OCI-LY1 (cell line): ENCODE results near the gene FAM53A.

Experiments
- EZH2 ChIP-seq: fragments of 200-600 bp; sonication (generic), shearing (Covaris generic); IDR thresholded peaks from 2 replicates; pipeline ENCODE4 v1.8.0; 2017; ENCODE audit warnings: borderline replicate concordance, mixed run types, mild to moderate bottlenecking, antibody characterized with exemption, low read length, moderate library complexity, mixed read lengths
- TF ChIP-seq, protein P1 (sequence below): fragments of 200-600 bp; sonication (generic), shearing (Covaris generic); IDR thresholded peaks from 2 replicates; pipeline ENCODE4 v1.5.1; 2017; ENCODE audit warnings: mild to moderate bottlenecking, antibody characterized with exemption, low read length, moderate library complexity, mixed read lengths

DNA sequence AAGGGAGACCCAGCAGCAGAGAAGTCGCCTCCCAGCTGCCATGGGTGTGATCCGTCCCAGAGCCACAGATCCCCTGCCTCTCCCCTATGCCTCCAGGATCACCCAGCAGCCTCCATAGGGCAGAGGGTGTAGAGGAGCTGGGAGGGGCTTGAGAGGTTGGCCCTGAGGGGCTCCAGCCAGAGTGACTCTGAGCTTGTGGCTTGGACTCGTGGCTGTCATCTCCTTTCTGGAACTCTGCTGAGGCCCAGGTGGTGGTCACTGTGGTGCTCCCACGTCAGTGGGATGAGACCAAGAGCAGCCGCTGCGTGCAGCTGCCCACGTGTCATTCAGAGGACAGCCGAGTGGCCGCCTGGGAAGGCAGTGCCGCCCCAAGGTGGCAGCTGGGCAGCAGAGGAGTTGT is 41.4 kb upstream of the FAM53A start:
- TF ChIP-seq, protein P1, sequence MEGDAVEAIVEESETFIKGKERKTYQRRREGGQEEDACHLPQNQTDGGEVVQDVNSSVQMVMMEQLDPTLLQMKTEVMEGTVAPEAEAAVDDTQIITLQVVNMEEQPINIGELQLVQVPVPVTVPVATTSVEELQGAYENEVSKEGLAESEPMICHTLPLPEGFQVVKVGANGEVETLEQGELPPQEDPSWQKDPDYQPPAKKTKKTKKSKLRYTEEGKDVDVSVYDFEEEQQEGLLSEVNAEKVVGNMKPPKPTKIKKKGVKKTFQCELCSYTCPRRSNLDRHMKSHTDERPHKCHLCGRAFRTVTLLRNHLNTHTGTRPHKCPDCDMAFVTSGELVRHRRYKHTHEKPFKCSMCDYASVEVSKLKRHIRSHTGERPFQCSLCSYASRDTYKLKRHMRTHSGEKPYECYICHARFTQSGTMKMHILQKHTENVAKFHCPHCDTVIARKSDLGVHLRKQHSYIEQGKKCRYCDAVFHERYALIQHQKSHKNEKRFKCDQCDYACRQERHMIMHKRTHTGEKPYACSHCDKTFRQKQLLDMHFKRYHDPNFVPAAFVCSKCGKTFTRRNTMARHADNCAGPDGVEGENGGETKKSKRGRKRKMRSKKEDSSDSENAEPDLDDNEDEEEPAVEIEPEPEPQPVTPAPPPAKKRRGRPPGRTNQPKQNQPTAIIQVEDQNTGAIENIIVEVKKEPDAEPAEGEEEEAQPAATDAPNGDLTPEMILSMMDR = no peak
- no peak for TF ChIP-seq EZH2
